ENCODE data around the gene EMILIN2.

Gene EMILIN2

DNA sequence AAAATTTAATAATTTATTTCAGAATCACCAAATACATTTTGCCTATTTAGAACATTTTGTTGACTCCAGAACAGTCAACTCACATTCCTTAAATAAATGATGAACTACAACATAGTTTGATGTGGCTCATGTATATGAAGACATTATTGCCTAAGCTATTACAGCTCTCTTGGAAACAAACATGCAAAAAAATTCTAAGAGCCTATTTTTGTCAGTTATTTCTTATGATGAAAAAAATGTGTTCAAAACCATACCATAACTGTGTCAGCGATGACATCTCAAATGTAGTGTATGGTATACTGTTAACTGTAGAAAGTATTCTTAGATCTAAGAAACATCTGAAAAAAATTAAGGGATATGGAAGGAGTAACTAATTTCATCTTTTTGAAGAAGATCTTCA lies 6.3 kb upstream of the EMILIN2 start:
- no peak overlapping the region for H3K4me3 ChIP-seq (ENCODE audit: low read length in 2 of 2)
- H3K23ac ChIP-seq (ENCODE audit: low read depth, low read length, poor library complexity) = no peak overlapping the region
- no peak overlapping the region for H2BK15ac ChIP-seq (ENCODE audit: low read length)
- peaks cover 0 to 7% of the 10 kb centered on the region in 2 donors for H3K9me3 ChIP-seq (replicated peaks in 1 of 2; ENCODE audit: control insufficient read depth in 2 of 2, insufficient read depth in 1 of 2, low read depth in 1 of 2, low read length in 2 of 2)
- H3K4ac ChIP-seq (ENCODE audit: low read length) = no peak overlapping the region
- H4K91ac ChIP-seq (ENCODE audit: low read depth, low read length, poor library complexity) = no peak overlapping the region
- H2BK5ac ChIP-seq (ENCODE audit: low read length) = no peak overlapping the region
- H2AK5ac ChIP-seq (ENCODE audit: low read depth, low read length) = no peak overlapping the region
- WGBS, 2 donors (ENCODE audit: extremely low coverage in 2 of 2, insufficient read length in 2 of 2, insufficient replicate concordance in 1 of 2) = no CpG with 5 or more reads among the region's 1 CpG
- no peak overlapping the region for H2BK120ac ChIP-seq (ENCODE audit: low read depth, low read length)
- no peaks in the 10 kb centered on the region for H3K79me1 ChIP-seq (ENCODE audit: low read depth, low read length)
- H3K36me3 ChIP-seq (replicated peaks in 1 of 2; ENCODE audit: control insufficient read depth in 2 of 2, insufficient read depth in 2 of 2, low read length in 2 of 2) = no peaks in the 10 kb centered on the region
- no peak overlapping the region for H2AFZ ChIP-seq (ENCODE audit: low read length)
- H3K14ac ChIP-seq (ENCODE audit: low read length) = no peak overlapping the region
- no peak overlapping the region for H2BK12ac ChIP-seq (ENCODE audit: low read length)
- no peak for DNase-seq (ENCODE audit: low spot score)
- no peak overlapping the region for H3K4me2 ChIP-seq (ENCODE audit: insufficient read depth, low read length, poor library complexity, severe bottlenecking)
- no peak overlapping the region for H3K27ac ChIP-seq (replicated peaks; ENCODE audit: low read length)
- H4K8ac ChIP-seq (ENCODE audit: low read depth, low read length) = no peak overlapping the region
- H3K4me1 ChIP-seq (ENCODE audit: control insufficient read depth in 2 of 2, insufficient read depth in 1 of 2, low read depth in 1 of 2, low read length in 2 of 2) = no peaks in the 10 kb centered on the region
- peaks cover 0 to 23% (median 0%) of the 10 kb centered on the region in 3 experiments for H3K27me3 ChIP-seq (ENCODE audit: control insufficient read depth in 3 of 3, insufficient read depth in 3 of 3, low read depth in 1 of 3, low read length in 3 of 3)
- H3K18ac ChIP-seq (ENCODE audit: low read length) = no peak overlapping the region
- H3K9ac ChIP-seq (ENCODE audit: low read depth, low read length, poor library complexity) = no peak overlapping the region

DNA sequence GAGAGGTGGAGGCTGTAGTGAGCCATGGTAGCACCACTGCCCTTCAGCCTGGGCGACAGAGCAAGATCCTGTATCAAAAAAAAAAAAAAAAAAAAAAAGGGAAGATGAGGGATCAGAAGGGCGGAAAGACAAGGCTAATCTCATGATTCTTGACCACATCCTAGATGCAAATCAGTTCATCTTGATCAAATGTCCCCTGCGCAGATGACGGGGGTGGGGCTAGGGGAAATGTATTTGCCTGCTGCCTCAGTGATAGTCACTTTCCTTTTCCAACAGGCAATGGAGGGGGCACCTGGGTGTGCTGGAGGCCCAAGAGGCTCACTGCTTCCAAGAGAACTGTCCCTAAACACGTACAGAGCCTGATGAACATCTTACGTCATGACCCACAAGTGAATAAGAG lies 3.7 kb upstream of the EMILIN2 start:
- Histone ChIP-seq H2AFZ (ENCODE audit: low read length) (no peak overlapping the region), H3K4me3 (ENCODE audit: low read length in 2 of 2) (no peak overlapping the region), H3K14ac (ENCODE audit: low read length) (no peak overlapping the region), H3K4ac (ENCODE audit: low read length) (no peak overlapping the region), H2BK12ac (ENCODE audit: low read length) (no peak overlapping the region), H2BK5ac (ENCODE audit: low read length) (no peak overlapping the region), H3K36me3 (replicated peaks in 1 of 2; ENCODE audit: control insufficient read depth in 2 of 2, insufficient read depth in 2 of 2, low read length in 2 of 2) (no peaks in the 10 kb centered on the region), H4K91ac (ENCODE audit: low read depth, low read length, poor library complexity) (no peak overlapping the region), H4K8ac (ENCODE audit: low read depth, low read length) (no peak overlapping the region), H3K23ac (ENCODE audit: low read depth, low read length, poor library complexity) (no peak overlapping the region), H3K4me1 (ENCODE audit: control insufficient read depth in 2 of 2, insufficient read depth in 1 of 2, low read depth in 1 of 2, low read length in 2 of 2) (peaks cover 2 to 4% of the 10 kb centered on the region in 2 donors), H3K18ac (ENCODE audit: low read length) (no peak overlapping the region), H3K27me3 (ENCODE audit: control insufficient read depth in 3 of 3, insufficient read depth in 3 of 3, low read depth in 1 of 3, low read length in 3 of 3) (peaks cover 6 to 48% (median 24%) of the 10 kb centered on the region in 3 experiments), H3K4me2 (ENCODE audit: insufficient read depth, low read length, poor library complexity, severe bottlenecking) (no peak overlapping the region), H3K9me3 (replicated peaks in 1 of 2; ENCODE audit: control insufficient read depth in 2 of 2, insufficient read depth in 1 of 2, low read depth in 1 of 2, low read length in 2 of 2) (peaks cover 0 to 2% of the 10 kb centered on the region in 2 donors), H3K79me1 (ENCODE audit: low read depth, low read length) (no peaks in the 10 kb centered on the region), H3K9ac (ENCODE audit: low read depth, low read length, poor library complexity) (no peak overlapping the region), H2BK15ac (ENCODE audit: low read length) (no peak overlapping the region), H3K27ac (replicated peaks; ENCODE audit: low read length) (no peak overlapping the region), H2AK5ac (ENCODE audit: low read depth, low read length) (no peak overlapping the region), H2BK120ac (ENCODE audit: low read depth, low read length) (no peak overlapping the region)
- DNase-seq (ENCODE audit: low spot score) = no peak
- WGBS, 2 donors (ENCODE audit: extremely low coverage in 2 of 2, insufficient read length in 2 of 2, insufficient replicate concordance in 1 of 2) = no CpG with 5 or more reads among the region's 6 CpGs

DNA sequence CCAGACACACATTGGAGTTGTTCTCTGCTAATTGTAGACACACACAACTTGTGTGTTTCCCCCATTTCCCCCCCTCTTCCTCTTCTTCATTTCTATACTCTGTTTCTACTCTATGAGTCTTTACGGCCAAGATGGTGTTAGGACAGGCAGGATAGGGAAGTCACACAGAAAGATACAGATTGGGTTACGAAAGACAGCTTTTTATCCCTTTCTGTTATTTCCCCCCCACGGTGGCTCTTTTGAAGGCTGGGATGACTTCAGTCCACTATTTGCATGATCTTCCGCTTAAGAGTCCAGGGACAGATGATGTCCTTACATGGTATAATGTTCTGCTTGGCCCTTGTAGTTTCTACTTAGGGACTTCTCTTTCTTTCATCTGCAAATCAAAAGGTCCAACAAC lies 1.6 kb upstream of the EMILIN2 start:
- Histone ChIP-seq H3K79me1 (ENCODE audit: low read depth, low read length) (no peaks in the 10 kb centered on the region), H3K4me3 (ENCODE audit: low read length in 2 of 2) (no peak overlapping the region), H2BK15ac (ENCODE audit: low read length) (no peak overlapping the region), H2AFZ (ENCODE audit: low read length) (no peak overlapping the region), H3K4me2 (ENCODE audit: insufficient read depth, low read length, poor library complexity, severe bottlenecking) (no peak overlapping the region), H4K8ac (ENCODE audit: low read depth, low read length) (no peak overlapping the region), H3K9me3 (replicated peaks in 1 of 2; ENCODE audit: control insufficient read depth in 2 of 2, insufficient read depth in 1 of 2, low read depth in 1 of 2, low read length in 2 of 2) (no peaks in the 10 kb centered on the region), H3K36me3 (replicated peaks in 1 of 2; ENCODE audit: control insufficient read depth in 2 of 2, insufficient read depth in 2 of 2, low read length in 2 of 2) (no peaks in the 10 kb centered on the region), H4K91ac (ENCODE audit: low read depth, low read length, poor library complexity) (no peak overlapping the region), H2BK120ac (ENCODE audit: low read depth, low read length) (no peak overlapping the region), H3K4me1 (ENCODE audit: control insufficient read depth in 2 of 2, insufficient read depth in 1 of 2, low read depth in 1 of 2, low read length in 2 of 2) (peaks cover 2 to 4% of the 10 kb centered on the region in 2 donors), H3K27ac (replicated peaks; ENCODE audit: low read length) (no peak overlapping the region), H2AK5ac (ENCODE audit: low read depth, low read length) (no peak overlapping the region), H2BK12ac (ENCODE audit: low read length) (no peak overlapping the region), H3K4ac (ENCODE audit: low read length) (no peak overlapping the region), H3K27me3 (ENCODE audit: control insufficient read depth in 3 of 3, insufficient read depth in 3 of 3, low read depth in 1 of 3, low read length in 3 of 3) (peaks cover 6 to 69% (median 33%) of the 10 kb centered on the region in 3 experiments), H3K14ac (ENCODE audit: low read length) (no peak overlapping the region), H3K18ac (ENCODE audit: low read length) (no peak overlapping the region), H3K9ac (ENCODE audit: low read depth, low read length, poor library complexity) (no peak overlapping the region), H3K23ac (ENCODE audit: low read depth, low read length, poor library complexity) (no peak overlapping the region), H2BK5ac (ENCODE audit: low read length) (no peak overlapping the region)
- no CpG with 5 or more reads among the region's 4 CpGs for WGBS, 2 donors (ENCODE audit: extremely low coverage in 2 of 2, insufficient read length in 2 of 2, insufficient replicate concordance in 1 of 2)
- no peak for DNase-seq (ENCODE audit: low spot score)

DNA sequence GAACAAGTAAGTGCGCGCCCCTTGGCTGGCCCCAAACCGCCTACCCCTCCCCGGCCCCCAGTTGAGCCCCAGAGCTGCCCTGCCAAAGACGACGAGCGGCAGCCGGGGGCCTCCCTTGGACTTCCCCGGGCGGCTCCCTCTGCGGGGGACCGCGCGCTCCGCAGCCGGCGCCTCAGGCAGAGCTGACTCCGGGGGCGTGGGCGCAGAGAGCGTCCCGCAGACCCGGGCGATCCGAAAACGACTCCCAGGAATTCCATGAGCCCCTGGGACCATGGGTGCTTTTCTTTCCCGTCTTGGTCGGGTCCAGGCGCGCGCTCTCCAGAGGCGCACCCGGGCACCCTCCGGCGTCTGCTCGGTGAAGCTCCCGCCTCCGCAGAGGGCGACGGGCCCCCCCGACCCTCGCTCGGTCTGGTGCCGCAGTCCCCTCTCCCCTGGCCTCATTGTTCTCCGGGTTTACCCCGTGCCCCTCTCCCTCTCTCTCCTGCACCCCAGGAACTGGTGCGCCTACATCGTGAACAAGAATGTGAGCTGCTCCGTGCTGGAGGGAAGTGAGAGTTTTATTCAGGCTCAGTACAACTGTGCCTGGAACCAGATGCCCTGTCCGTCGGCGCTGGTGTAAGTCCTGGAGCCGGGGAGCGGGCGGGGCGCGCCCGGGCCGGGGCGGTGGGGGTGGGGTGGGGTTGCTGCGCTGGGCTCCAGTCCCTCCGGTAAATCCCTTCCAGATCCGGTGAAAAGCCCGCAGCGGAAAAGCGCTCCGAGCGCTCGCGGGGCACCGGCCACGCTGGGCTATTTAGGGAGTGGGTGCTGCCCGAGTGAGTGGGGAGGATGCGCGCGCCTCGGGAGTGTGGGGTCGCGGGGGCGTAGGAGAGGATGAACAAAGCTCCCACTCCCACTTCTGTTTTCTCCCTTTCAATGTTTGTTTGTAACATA lies 776 bp downstream of the EMILIN2 start:
- Histone ChIP-seq H3K79me1 (ENCODE audit: low read depth, low read length) (no peaks in the 10 kb centered on the region), H2AFZ (ENCODE audit: low read length) (peak overlapping the region; percentile 81), H3K18ac (ENCODE audit: low read length) (peak overlapping the region; percentile 93), H3K14ac (ENCODE audit: low read length) (no peak overlapping the region), H3K4me2 (ENCODE audit: insufficient read depth, low read length, poor library complexity, severe bottlenecking) (peak overlapping the region; percentile 89), H3K23ac (ENCODE audit: low read depth, low read length, poor library complexity) (no peak overlapping the region), H4K8ac (ENCODE audit: low read depth, low read length) (no peak overlapping the region), H3K9ac (ENCODE audit: low read depth, low read length, poor library complexity) (peak overlapping the region; percentile 63), H2BK5ac (ENCODE audit: low read length) (no peak overlapping the region), H2BK120ac (ENCODE audit: low read depth, low read length) (no peak overlapping the region), H3K27ac (replicated peaks; ENCODE audit: low read length) (no peak overlapping the region), H3K27me3 (ENCODE audit: control insufficient read depth in 3 of 3, insufficient read depth in 3 of 3, low read depth in 1 of 3, low read length in 3 of 3) (peaks cover 6 to 81% (median 33%) of the 10 kb centered on the region in 3 experiments), H4K91ac (ENCODE audit: low read depth, low read length, poor library complexity) (no peak overlapping the region), H2BK15ac (ENCODE audit: low read length) (no peak overlapping the region), H2AK5ac (ENCODE audit: low read depth, low read length) (no peak overlapping the region), H3K9me3 (replicated peaks in 1 of 2; ENCODE audit: control insufficient read depth in 2 of 2, insufficient read depth in 1 of 2, low read depth in 1 of 2, low read length in 2 of 2) (no peaks in the 10 kb centered on the region), H3K36me3 (replicated peaks in 1 of 2; ENCODE audit: control insufficient read depth in 2 of 2, insufficient read depth in 2 of 2, low read length in 2 of 2) (no peaks in the 10 kb centered on the region), H3K4me1 (ENCODE audit: control insufficient read depth in 2 of 2, insufficient read depth in 1 of 2, low read depth in 1 of 2, low read length in 2 of 2) (peaks cover 4 to 7% of the 10 kb centered on the region in 2 donors), H2BK12ac (ENCODE audit: low read length) (no peak overlapping the region), H3K4me3 (ENCODE audit: low read length in 2 of 2) (peak overlapping the region; percentile 21 to 79), H3K4ac (ENCODE audit: low read length) (no peak overlapping the region)
- WGBS, 2 donors (ENCODE audit: extremely low coverage in 2 of 2, insufficient read length in 2 of 2, insufficient replicate concordance in 1 of 2) = no CpG with 5 or more reads among the region's 80 CpGs
- peak; percentile 38 for DNase-seq (ENCODE audit: low spot score)

Data from neuronal stem cell (in vitro differentiated cells).